HG03060 (cell line): ENCODE measurements around the gene JPH4.

Experiments used
- ATAC-seq: cut with Tn5 transposase; IDR thresholded peaks from one replicate; pipeline ENCODE4 v1.9.1; 2021; ENCODE audit warnings: low read depth, moderate number of reproducible peaks; ENCODE audit not compliant: unreplicated experiment

JPH4 gene

DNA sequence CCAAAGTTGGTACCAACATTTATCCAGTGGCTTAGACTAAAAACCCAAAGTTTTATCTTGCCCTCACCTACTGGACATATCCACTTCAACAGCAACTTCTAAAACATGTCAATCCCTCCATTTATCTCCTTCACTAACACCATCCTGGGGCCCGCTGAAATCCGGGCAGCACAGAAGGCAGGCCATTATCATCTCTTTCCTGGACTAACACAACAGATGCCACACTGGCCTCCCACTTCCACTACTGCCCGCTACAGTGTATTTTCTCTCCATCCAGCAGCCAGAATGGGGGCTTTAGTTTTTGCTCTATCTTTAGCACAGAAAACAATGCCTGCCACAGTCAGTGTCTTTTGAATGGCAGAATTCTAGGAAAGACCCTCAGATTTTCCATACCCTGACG lies 42.6 kb downstream of the JPH4 start:
- ATAC-seq: no peak

DNA sequence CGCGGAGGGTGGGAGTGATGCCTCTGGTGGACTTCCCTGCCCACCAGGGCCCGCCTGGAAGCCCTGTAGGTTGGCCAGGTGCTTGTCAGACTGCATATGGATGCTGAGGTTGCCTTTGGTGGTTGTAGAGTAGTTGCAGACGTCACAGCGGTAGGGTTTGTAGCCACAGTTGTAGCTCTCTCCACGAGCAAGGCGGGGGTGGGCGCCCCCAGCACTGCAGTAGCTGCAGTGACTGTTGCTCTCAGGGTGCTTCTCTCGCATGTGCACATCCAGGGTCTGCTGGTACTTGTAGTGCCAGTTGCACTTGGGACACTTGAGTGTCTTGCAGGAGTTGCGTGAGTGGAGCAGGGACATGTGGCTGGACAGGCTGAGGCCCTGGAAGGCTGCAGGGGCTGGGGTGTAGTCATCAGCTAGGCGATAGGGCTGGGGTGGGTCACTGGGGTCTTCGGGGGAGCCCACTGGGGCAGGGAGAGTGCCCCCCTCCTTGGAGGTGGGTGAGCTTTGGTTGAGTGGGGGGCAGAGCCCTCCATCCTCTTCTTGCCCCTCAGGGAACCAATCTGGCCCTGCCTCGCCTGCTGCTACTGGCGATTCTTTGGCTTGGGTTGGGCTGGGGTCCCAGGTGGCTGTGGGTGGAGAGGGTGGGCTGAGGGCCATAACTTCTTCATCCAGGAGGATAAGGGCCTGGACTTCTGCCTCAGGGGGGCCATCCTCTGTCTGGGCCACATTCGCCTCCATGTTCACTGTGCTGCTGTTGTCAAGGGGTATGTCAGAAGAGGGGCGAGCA lies 44.7 kb downstream of the JPH4 start:
- ATAC-seq: no peak

DNA sequence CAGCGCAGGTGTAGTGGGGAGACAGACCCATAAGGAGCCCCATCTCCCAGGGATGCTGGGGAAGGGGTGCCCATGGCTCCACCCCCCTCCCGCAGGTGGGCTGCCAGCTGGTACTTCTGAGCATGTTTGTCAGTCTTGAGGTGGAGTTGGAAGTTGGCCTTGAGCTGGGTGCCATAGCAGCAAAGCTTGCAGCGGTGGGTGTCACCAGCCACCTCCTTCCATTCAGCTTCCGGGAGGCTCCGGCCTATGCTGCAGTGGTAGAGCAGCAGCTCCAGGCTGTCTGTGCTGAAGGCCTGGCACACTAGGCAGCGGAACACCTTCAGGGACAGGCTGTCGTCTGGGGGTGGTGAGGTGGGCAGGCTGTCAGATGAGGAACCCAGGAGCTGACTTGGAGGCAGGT lies 45.9 kb downstream of the JPH4 start:
- ATAC-seq: no peak

DNA sequence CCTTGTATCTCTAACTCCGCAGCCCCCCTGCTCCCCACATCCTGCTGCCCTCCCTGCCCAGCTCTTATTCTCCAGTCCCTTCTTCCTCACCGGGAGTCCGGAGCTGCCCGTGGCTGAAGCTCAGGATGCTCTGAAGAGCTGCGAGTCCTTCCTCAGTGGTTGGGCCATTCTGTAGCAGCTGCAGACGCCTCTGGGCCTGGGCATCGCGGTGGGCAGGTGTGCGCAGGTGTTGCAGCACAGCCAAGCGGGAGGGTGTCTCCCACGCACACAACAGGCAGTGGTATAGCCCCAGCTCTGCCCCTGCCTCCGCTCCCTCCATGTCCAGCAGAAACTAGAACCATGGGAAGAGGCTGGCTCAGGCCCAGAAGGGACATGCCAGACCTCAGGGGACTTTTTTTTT lies 47.2 kb downstream of the JPH4 start:
- no peak for ATAC-seq

DNA sequence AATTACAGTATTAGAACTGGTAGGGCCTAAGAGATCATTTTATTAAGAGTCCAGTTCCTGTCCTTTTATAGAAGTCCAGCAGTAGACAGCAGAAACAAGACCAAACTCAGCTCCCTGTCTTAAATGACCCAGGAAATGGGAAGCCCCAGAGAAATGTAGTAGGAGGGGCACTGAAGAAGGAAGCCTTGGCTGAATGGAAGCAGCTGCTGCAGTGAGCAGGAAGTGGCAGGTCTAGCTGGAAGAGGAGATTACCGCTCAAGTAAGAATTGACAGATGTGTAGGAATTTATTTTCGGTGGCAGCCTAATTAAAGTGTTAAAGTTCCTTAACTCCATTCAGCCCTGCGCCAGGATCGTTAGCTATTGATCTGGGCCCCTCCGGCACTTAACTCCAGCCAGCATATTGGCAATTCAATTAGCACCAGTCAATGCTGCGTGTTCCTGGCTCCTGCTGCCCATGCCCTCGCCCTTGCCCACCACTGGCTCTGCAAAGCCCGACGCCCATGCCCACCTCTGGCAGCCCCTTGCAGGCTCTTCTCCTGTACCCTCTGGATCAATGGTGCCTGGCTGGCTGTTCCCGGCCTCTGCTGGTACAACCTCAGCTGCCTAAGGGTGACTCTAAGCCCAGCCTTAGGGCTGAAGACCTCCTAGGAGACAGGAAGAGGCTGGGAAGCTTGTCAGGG lies 48.1 kb downstream of the JPH4 start:
- ATAC-seq: no peak

DNA sequence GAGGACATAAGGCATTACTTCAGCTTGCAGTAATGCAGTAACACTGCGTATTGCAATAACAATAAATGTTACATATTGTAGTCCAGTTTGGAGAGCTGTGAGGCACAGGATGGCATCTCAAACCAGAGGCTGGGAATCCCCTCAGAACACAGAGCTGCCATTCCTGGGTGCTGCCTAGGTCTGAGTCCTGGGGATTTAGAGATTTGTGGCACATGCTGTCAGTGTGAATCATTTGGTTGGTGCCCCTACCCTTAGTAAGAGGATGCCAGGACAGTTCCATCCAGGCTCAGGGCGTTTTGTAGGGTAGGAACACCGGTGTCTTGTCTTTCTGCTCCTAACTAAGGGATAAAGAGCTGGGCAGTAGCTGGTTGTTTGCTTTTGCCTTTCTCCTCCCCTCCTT lies 49.6 kb downstream of the JPH4 start:
- ATAC-seq: no peak

DNA sequence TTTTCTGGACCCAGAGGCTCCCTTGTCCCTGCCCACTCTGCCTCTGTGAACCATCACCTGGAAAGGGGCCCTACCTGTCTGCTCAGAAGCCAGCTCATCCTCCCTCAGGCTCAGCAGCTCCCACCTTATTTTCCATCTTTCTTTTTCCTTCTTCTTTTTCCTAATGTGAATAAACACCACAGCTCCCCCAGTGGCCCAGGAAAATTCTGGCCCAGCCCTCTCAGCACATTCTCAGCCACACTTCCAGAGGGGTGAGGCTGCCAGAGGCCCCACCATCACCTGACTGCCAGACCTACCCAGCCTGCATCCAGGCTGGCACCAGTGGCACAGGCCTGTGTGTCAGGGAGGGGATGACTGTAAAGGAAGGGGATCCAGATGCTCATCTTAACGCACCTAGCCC lies 50.0 kb downstream of the JPH4 start:
- no peak for ATAC-seq

DNA sequence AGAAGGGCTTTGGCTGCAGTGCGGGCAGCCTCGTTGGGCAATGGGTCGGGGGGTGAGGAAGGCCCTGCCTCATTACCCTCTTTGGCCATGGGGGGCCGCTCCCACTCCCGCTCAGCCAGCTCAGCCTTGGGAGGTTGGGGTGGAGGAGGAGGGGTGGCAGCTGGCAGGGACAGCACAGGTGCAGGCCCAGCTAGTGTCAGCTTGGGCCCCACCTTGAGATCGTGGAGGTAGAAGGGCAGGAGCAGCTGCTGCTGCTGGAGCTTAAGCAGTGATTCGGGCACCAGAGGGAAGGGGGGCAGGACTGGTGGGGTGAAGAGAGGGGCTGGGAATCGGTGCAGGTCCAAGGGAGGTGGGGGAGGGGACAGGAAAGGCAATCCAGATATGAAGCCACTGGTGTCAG lies 53.0 kb downstream of the JPH4 start:
- no peak for ATAC-seq

DNA sequence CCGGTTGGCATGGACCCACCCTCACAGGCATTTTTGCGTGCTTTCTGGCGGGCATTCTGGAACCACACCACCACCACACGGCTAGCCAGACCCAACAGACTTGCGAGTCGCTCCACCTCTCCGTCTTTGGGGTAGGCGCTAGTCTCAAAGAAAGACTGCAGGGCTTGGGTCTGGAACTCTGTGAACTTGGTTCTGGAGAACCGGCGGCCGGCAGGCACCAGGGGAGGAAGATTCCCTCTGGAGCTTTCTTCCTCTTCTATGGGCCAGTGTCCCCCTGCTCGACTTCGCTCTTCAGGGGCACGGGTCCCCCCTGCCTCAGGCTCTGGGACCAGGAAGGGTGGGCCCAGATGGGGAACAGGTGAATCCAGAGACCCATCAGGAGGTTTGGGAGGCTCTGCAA lies 53.6 kb downstream of the JPH4 start:
- ATAC-seq: no peak

DNA sequence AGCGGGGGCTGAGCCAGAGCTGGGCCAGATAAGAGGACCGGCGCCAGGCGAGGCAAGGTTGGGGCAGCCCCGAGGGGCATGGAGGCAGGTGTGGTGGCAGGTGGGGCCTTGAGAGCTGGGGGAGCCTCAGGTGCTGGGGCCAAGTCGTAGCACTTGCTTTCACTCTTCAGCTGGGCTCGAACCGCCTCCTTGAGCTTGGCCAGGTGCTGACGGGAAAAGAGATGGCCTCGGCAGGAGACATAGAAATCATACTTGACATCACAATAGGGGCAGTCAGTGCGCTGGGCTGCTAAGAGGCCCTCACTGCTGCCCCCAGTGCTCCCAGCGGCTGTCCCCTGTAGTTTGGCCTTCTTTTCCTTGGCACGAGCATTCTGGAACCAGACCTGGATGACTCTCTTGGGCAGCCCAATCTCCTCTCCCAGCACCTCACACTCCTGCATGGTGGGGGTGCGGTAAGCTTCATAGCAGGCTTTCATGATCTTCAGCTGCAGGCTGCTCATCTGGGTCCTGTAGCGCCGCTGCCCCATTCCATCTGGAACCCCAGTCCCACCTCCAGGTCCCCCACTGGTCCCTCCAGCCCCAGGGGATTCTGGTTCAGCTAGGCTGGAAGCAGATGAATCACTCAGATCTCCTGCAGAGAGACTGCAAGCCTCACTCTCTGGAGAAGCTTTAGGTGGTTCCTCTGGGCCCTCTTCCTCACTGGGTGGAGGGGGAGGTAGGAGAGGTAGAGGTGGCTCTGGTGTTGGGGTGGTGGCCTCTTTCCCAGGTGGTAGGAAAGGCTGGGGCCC lies 55.2 kb downstream of the JPH4 start:
- no peak for ATAC-seq

DNA sequence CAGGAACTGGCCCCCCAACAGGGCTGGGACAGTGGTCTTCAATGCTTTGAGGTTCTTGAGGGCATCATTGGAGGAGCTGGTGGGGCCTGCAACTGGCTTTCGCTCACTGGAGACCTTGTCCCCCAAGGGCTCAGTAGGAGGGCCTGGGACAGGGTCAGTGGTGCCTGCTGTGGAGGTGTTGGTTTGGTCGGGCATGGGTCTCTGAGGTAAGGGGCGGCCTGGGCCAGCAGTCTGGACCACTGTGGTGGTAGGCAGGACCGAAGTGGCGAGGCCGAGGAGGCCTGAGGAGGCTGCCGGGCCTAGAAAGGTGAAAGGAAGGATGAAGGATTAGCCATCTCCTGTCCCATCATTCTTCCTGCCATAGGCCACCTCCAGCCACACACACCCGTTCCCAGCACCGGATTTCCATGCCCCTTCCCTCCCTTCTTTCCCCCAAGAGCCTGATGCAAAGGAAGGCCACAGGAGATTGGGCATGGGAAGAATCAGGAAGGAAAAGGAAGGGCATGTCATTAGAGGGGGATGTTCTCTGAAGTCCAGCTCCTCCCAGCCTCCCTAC lies 55.9 kb downstream of the JPH4 start:
- no peak for ATAC-seq

DNA sequence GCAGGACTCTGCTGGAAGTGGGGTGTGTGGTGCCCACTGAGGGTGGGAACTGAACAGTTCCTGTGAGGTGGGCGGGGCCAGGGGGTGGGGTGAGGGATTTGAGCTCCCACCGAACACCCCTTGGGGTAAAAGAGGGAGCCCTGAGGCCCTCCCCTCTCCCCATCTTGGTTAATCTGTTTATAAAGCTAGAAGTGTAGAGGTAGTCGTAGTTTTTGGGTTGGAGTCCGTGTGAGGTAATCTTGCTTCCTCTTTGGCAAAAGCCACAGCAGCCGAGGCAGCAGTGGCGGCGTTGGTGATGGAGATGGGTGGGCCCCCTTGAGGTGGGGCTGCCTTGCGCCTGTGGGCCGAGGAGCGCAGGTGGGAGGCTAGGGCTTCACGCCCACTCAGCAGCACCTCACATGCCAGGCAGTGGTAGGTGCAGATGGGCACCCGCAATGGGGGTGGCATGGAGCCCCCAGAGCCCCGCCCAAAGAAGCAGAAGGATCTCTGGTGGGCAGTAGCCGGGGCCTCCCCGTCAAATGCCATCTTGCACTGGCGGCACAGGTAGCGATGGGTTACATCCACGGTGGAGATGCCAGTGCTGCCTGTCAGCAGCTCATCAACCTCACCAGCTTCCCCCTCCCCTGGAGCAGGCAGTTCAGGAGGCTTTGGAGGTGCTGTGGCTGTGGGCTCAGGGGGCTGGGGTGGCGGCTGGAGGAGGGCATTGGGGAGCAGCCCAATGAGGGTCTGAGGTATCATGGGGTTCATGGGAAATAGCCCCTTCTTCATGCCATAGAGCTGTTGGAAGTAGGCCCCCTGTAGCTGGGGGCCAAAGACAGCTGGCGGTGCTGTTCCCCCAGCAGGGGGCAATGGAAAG lies 56.6 kb downstream of the JPH4 start:
- no peak for ATAC-seq

DNA sequence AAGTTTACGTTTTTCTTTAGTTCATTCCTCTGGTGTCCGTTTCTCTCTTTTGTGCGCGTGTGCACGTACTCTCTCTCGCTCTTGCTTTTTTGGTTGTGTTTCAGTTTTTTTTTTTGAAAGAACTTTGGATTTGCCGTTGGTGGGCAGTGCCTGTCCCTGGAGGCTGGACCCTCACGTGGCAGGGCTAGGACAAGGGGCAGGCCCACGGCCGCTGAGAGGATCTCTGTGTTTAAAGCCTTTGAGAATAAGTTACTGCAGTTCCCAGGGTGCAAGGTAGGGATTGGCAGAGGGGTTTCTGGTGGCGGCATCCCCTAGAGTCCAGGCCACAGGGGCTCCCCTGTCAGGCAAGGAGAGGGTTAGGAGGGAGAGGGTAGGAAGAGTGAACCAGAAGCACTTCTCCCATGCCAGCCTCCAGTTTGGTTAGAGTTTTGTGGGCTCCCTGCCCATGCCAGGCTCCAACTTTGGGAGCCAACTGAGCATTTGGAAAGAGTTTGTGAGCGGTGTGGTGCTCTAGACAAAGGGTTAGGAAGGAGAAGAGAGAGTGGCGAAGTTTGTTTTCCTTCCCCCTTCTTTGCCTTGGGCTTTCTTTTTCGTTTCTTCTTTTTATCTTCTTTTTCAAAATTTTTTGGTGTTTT lies 57.6 kb downstream of the JPH4 start:
- no peak for ATAC-seq

DNA sequence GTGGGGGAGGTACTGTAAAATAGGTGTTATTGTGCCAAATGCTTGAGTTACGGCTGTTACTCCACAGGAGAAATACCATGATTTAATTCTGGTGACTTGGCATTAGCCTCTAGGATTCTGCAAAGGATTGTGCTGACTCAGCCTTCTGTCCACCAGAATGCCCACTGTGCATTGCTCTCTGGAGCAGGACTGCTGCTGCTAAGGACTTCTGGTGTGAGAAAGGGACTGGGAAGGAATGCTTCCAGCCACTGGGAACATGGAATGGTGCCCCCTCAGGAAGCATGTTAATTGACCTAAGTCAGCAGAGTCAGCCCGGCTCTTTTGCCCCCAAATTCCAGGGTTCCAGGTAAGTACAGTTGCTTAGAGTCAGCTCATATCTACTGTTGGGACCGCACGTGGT lies 59.9 kb downstream of the JPH4 start:
- no peak for ATAC-seq
